HepG2 (cell line): ENCODE measurements around the gene TRIM23. TPM values are rescaled to one million over a fixed set of nuclear protein-coding genes. Genes with fewer than 3 reads are reported as not detected.

Experiments used
- MLXIP ChIP-seq: sonication (generic); formaldehyde crosslinking; IDR thresholded peaks from 2 replicates; pipeline ENCODE4 v1.9.0; 2021; ENCODE audit warnings: missing genetic modification reagents, borderline replicate concordance
- RFX5 ChIP-seq: IDR thresholded peaks from 2 replicates; pipeline ENCODE4 v1.6.1; 2011; ENCODE audit warnings: low read depth, low read length, improper control_type of control experiment
- SMARCC2 ChIP-seq: fragments of 450-650 bp; IDR thresholded peaks from 2 replicates; pipeline ENCODE4 v1.6.1; 2017; ENCODE audit warnings: antibody characterized with exemption, mild to moderate bottlenecking
- ZFP36 ChIP-seq: fragments of 150-350 bp; IDR thresholded peaks from 2 replicates; pipeline ENCODE4 v1.6.1; 2018; ENCODE audit warnings: borderline replicate concordance, low read length, low read depth; ENCODE audit not compliant: partially characterized antibody
- ZNF20 ChIP-seq: sonication (generic); formaldehyde crosslinking; IDR thresholded peaks from 2 replicates; pipeline ENCODE4 v1.4.0; 2020; ENCODE audit warnings: mild to moderate bottlenecking, moderate library complexity, missing genetic modification reagents
- ZNF235 ChIP-seq: sonication (generic); formaldehyde crosslinking; IDR thresholded peaks from 2 replicates; pipeline ENCODE4 v1.8.1; 2023; ENCODE audit warnings: mild to moderate bottlenecking, missing genetic modification reagents, borderline replicate concordance
- ZNF24 ChIP-seq: fragments of 450-650 bp; IDR thresholded peaks from 2 replicates; pipeline ENCODE4 v1.6.1; 2017; ENCODE audit warnings: antibody characterized with exemption, mild to moderate bottlenecking
- ZNF503 ChIP-seq: sonication (generic); formaldehyde crosslinking; IDR thresholded peaks from 2 replicates; pipeline ENCODE4 v1.4.0; 2020; ENCODE audit warnings: missing genetic modification reagents
- ZNF589 ChIP-seq: sonication (generic); formaldehyde crosslinking; conservative IDR thresholded peaks from 2 replicates; pipeline ENCODE4 v1.8.0; 2022; ENCODE audit warnings: mild to moderate bottlenecking, moderate library complexity, missing genetic modification reagents
- ZNF780A ChIP-seq: sonication (generic); formaldehyde crosslinking; IDR thresholded peaks from 2 replicates; pipeline ENCODE4 v1.8.0; 2022; ENCODE audit warnings: mild to moderate bottlenecking, missing genetic modification reagents, moderate library complexity
- polyA plus RNA-seq, 8 experiments: library from polyadenylated mRNA; depleted of rRNA in 3 of 8; stranded (reverse) in 7 of 8; unstranded in 1 of 8; fragments of >200 nt; fragmentation: Illumina TruSeq in 4 of 8; extraction: Trizol in 4 of 8; gene quantifications; 2 replicates each; pipeline versions ENCODE4 v1.2.1 to v1.2.3, GENCODE V29; 2011 to 2016; ENCODE audit warnings: low read depth in 4 of 8, missing spikeins in 1 of 8, mixed read lengths in 1 of 8; ENCODE audit not compliant: insufficient read depth in 1 of 8
- total RNA-seq, 5 experiments: library from RNA; depleted of rRNA; stranded (reverse); fragments of >200 nt; fragmentation: Illumina TruSeq; extraction: Trizol; gene quantifications; 2 replicates each; pipeline ENCODE4 v1.2.3, GENCODE V29; 2016; ENCODE audit warnings: low read depth in 1 of 5
- TF ChIP-seq, protein P1 (sequence below): sonication (generic); formaldehyde crosslinking; IDR thresholded peaks from 2 replicates; pipeline ENCODE4 v1.4.0; 2020; ENCODE audit warnings: missing genetic modification reagents
- TF ChIP-seq, protein P2 (sequence below): sonication (generic); formaldehyde crosslinking; IDR thresholded peaks from 2 replicates; pipeline ENCODE4 v1.4.0; 2020; ENCODE audit warnings: mild to moderate bottlenecking, missing genetic modification reagents
- TF ChIP-seq, protein P3 (sequence below): IDR thresholded peaks from 2 replicates; pipeline ENCODE4 v1.6.1; 2016; ENCODE audit warnings: control low read depth

The TRIM23 gene
- total and polyA plus RNA-seq, 2 of the 13 experiments (the other 11 are each of a cell fraction or from before 2014, with no cell fraction given): 4.6 to 11.4 TPM

DNA sequence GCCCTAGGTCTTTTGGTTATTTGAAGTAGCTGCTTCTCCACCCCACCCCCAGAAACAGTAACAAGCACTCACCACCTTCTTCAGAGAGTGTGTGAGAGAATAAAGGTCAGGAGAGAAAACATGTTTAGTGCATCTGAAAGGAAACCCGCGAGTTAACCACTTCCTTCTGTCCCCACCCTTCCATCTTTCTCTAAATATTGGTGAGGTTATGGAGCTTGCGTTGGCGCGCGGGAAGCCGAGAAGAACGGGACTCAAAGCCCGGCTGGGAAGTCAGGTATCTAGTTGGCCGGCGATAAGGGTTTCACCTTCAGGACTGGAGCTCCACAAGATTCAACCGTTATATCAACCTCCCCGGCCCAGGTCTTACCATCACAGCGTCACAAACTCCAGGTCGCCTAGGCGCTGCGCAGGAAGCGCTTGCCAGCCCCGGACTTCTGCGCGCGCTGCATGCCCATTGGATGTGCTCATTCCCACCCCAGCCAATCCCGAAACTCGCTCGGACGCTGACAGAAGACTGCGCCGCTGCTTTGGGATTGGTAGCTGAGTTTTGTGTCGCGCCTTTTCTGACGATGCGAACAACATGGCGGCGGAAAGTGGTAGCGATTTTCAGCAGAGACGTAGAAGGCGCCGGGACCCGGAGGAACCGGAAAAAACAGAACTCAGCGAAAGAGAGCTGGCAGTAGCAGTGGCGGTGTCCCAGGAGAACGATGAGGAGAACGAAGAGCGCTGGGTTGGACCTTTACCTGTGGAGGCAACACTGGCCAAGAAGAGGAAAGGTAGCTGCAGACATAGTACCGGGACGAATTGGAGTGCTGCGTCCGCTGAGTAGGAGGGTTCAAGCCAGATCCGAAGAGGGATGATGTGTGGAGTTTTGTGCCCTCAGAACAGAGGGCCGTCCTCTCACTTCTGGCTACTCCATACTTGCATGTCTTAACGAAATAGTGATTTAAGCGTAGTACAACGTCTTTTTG is 61.1 kb downstream of the TRIM23 start, which contains the start of the genes CENPK and PPWD1 (continued):
- TF ChIP-seq, protein P1, sequence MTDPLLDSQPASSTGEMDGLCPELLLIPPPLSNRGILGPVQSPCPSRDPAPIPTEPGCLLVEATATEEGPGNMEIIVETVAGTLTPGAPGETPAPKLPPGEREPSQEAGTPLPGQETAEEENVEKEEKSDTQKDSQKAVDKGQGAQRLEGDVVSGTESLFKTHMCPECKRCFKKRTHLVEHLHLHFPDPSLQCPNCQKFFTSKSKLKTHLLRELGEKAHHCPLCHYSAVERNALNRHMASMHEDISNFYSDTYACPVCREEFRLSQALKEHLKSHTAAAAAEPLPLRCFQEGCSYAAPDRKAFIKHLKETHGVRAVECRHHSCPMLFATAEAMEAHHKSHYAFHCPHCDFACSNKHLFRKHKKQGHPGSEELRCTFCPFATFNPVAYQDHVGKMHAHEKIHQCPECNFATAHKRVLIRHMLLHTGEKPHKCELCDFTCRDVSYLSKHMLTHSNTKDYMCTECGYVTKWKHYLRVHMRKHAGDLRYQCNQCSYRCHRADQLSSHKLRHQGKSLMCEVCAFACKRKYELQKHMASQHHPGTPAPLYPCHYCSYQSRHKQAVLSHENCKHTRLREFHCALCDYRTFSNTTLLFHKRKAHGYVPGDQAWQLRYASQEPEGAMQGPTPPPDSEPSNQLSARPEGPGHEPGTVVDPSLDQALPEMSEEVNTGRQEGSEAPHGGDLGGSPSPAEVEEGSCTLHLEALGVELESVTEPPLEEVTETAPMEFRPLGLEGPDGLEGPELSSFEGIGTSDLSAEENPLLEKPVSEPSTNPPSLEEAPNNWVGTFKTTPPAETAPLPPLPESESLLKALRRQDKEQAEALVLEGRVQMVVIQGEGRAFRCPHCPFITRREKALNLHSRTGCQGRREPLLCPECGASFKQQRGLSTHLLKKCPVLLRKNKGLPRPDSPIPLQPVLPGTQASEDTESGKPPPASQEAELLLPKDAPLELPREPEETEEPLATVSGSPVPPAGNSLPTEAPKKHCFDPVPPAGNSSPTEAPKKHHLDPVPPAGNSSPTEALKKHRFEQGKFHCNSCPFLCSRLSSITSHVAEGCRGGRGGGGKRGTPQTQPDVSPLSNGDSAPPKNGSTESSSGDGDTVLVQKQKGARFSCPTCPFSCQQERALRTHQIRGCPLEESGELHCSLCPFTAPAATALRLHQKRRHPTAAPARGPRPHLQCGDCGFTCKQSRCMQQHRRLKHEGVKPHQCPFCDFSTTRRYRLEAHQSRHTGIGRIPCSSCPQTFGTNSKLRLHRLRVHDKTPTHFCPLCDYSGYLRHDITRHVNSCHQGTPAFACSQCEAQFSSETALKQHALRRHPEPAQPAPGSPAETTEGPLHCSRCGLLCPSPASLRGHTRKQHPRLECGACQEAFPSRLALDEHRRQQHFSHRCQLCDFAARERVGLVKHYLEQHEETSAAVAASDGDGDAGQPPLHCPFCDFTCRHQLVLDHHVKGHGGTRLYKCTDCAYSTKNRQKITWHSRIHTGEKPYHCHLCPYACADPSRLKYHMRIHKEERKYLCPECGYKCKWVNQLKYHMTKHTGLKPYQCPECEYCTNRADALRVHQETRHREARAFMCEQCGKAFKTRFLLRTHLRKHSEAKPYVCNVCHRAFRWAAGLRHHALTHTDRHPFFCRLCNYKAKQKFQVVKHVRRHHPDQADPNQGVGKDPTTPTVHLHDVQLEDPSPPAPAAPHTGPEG (CRISPR knock-in tag): no peak; the same call in 1 of the 2 replicates
- TF ChIP-seq ZNF503 (CRISPR knock-in tag) (0 out of 2 replicates have a peak, but pooled peaks have one; percentile 56), ZNF20 (CRISPR knock-in tag) (no peak), ZNF589 (CRISPR knock-in tag) (no peak), ZNF235 (CRISPR knock-in tag) (no peak), RFX5 (peak; percentile 80; the same call in 1 of the 2 replicates), SMARCC2 (no peak), MLXIP (CRISPR knock-in tag) (no peak), ZFP36 (no peak), ZNF24 (no peak), ZNF780A (CRISPR knock-in tag) (no peak)
- TF ChIP-seq, protein P2, sequence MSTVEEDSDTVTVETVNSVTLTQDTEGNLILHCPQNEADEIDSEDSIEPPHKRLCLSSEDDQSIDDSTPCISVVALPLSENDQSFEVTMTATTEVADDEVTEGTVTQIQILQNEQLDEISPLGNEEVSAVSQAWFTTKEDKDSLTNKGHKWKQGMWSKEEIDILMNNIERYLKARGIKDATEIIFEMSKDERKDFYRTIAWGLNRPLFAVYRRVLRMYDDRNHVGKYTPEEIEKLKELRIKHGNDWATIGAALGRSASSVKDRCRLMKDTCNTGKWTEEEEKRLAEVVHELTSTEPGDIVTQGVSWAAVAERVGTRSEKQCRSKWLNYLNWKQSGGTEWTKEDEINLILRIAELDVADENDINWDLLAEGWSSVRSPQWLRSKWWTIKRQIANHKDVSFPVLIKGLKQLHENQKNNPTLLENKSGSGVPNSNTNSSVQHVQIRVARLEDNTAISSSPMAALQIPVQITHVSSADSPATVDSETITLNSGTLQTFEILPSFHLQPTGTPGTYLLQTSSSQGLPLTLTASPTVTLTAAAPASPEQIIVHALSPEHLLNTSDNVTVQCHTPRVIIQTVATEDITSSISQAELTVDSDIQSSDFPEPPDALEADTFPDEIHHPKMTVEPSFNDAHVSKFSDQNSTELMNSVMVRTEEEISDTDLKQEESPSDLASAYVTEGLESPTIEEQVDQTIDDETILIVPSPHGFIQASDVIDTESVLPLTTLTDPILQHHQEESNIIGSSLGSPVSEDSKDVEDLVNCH: no peak
- TF ChIP-seq, protein P3, sequence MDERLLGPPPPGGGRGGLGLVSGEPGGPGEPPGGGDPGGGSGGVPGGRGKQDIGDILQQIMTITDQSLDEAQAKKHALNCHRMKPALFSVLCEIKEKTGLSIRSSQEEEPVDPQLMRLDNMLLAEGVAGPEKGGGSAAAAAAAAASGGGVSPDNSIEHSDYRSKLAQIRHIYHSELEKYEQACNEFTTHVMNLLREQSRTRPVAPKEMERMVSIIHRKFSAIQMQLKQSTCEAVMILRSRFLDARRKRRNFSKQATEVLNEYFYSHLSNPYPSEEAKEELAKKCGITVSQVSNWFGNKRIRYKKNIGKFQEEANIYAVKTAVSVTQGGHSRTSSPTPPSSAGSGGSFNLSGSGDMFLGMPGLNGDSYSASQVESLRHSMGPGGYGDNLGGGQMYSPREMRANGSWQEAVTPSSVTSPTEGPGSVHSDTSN (CRISPR knock-in tag): no peak
